H1 (cell line): ENCODE results near the gene BTBD9. TPM values are rescaled to one million over a fixed set of nuclear protein-coding genes. Genes with fewer than 3 reads are reported as not detected.

Source experiments
- CHD7 ChIP-seq: fragments of 300-600 bp; sonication (generic); IDR thresholded peaks from 2 replicates; pipeline ENCODE4 v1.7.1; 2012; ENCODE audit warnings: low read length, moderate library complexity, mild to moderate bottlenecking, inconsistent platforms; ENCODE audit not compliant: insufficient replicate concordance
- TEAD4 ChIP-seq: IDR thresholded peaks from 2 replicates; pipeline ENCODE4 v1.6.1; 2012; ENCODE audit warnings: low read depth, low read length, inconsistent platforms, mixed read lengths
- polyA plus RNA-seq, 7 experiments: library from polyadenylated mRNA; depleted of rRNA in 3 of 7; stranded (reverse) in 5 of 7; unstranded in 2 of 7; fragments of >200 nt in 5 of 7; fragments of 200-250 nt in 2 of 7; gene quantifications; 1 replicate in 5 of 7; 2 replicates in 1 of 7; 4 replicates in 1 of 7; pipeline versions ENCODE4 v1.2.1 to v1.2.3, GENCODE V29; 2011 to 2013; ENCODE audit warnings: missing spikeins in 2 of 7, mixed read lengths in 2 of 7
- total RNA-seq: library from RNA; stranded (reverse); fragmentation: NEBNext Ultra II Directional; extraction: Animal tissue kit (Norgen Biotek cat#: 25700); gene quantifications from 2 replicates; pipeline ENCODE4 v1.2.1, GENCODE V29; 2021

BTBD9 gene
- total and polyA plus RNA-seq, 2 of the 8 experiments (the other 6 are each of a cell fraction or from before 2014, with no cell fraction given) = 0.92 to 4.1 TPM

DNA sequence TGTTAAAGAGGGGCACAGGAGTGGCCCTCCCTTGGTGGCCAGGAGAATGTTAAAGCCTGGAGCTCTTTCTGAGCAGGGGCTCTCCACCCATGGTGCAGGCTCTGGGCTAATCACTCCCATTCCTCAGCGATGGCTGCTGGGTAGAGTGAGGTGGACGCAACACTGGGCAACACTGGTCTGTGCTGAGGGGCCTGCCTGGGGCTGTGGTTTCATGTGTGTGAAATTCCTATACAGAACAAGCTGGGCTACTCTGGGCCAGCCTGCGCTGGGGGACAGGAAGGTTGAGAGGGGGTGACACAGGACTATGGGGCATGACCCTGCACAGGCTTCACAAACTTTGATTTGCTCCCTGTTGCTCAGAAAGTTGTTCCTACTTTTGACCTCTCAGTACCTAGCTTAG, 427.6 kb downstream of the BTBD9 start (continued):
- TF ChIP-seq CHD7 = no peak
- no peak for TF ChIP-seq TEAD4
